KG1 (cell line): ENCODE data around the gene OR52W1.
"Not testable (repeated sequence)": the region's sequence is repeated elsewhere in the genome, so short reads cannot be mapped to it uniquely, and the experiment has no call there.

ENCODE experiments used
- DNase-seq: peaks from one replicate; lab custom pipeline; 2025; lab: John Stamatoyannopoulos, UW

OR52W1 gene

DNA sequence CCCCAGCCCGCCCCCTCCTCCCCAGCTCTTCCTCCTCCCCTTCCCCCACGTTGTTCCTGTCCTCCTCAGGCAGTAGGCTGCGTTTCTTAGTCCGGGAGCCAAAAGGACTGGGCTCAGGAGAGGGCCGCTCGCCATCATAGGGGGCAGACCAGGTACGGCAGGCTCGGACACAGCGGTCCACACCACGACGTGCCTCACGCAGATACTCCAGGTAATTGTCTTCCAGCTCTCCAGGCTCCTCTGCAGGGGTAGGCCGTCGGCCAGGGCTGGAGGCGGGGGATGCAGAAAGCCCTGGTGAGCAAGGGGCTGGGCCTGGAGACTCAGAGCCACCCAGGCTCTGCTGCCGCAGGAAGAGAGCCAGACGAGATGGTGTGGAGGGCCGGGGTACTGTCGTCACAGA, 18.7 kb downstream of the OR52W1 start:
- DNase-seq: no peak

DNA sequence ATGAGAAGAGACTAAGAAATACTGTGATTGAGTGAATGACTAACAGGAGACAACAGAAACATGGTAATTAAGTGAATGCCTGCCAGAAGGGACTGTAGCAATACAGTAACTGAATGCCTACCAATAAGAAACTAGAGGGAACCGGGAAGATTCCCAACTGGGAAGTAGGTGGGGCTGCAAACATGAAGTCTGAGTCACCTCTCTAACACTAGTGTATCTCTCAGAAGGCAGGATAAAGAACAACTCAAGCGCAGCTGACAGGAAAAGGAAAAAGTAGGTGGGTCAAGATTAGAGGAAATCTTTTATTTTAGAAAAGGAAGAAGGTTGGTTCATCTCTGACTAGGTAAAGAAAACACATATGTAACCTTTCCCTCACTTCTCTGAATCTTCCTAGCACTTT, 20.3 kb downstream of the OR52W1 start:
- DNase-seq: no peak

DNA sequence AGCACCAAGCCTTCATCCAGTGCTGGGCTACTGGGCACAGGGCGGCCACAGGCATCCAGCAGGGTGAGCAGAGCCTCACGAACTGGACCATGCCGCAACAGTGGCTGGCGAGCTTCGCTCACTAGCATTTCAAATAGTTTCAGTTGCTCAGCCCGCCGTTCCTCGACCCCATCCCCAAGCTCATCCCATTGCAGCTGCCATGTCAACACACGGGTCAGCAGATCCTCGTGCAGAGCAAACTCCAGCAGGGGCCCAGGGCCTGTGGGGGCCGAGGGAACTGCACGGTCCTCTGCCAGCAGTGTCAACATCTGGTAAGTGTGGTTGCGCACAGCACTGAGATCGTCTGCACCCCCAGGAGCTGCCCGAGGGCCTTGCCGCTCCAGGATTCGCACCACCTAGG, 24.8 kb downstream of the OR52W1 start:
- DNase-seq: no peak

DNA sequence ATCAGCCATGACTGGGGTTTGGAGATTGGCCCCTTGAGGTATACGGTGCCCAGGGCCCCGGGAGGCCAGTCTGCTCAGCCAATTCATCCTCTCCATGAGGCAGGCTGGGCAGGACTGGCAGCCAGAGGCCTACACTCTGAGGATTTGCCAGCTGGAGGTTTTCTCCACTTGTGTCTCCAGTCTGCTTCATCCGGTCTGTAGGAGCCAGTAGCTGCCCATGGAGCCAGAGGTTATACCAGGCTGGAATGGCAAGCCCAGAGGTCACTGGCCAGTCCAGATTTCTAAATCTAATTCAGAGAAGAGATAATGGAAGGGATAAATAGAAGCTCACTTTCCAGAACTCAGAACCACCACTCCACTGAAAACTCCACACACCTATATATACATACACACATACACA, 25.4 kb downstream of the OR52W1 start:
- no peak for DNase-seq

DNA sequence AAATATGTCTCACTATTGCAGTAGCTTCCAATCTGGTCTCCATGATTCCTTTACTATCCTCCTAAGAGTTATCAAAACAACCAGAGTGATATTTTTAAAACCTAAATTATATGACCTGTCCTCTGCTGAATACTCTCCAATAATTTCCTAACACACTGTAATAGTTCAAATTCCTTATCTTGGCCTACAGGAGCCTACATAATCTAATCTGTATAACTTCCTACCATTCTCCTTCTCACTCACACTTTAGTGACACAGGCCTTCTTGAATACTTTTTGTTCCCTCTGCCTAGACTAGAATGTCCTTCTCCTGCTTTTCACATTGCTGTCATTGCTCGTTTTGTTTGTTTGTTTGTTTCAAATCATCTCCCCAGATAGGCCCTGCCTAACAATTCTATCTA, 26.0 kb downstream of the OR52W1 start:
- no peak for DNase-seq

DNA sequence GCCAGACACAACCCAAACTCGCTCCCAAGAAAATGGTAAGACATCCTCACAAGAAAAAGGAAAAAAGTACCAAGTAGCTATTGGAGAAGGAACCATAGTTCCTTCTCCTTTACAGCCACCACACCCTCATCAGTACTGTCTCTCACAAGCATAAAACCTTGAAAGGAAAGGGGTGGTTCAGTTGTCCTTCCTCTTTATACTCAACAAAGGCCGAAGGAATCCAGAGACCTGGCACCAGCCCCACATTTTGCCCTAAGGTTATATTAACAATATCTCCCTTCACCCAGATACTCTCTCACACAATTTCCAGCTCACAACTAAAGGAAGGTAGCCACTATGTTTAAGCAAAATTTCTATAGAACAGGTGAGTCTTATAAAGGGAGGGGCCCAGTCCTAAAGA, 26.9 kb downstream of the OR52W1 start:
- no peak for DNase-seq

DNA sequence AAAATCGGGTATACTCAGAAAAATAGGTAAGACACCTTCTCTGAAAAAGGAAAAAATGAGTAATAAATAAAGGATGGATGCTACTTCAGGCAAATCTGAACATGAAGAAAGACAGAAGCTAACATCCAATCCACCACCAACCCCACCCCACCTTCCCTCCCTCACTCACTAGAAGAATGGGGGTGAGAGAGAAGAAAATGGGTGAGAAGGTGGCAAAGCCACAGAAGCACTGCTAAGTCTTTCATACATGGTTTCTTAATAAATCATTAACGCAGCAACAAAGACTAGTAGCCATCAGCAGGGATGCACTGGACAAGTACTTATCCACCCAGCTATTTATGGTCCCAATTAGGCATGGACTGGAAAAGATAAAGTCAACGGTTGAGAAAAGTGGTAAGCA, 29.5 kb downstream of the OR52W1 start:
- DNase-seq: no peak

DNA sequence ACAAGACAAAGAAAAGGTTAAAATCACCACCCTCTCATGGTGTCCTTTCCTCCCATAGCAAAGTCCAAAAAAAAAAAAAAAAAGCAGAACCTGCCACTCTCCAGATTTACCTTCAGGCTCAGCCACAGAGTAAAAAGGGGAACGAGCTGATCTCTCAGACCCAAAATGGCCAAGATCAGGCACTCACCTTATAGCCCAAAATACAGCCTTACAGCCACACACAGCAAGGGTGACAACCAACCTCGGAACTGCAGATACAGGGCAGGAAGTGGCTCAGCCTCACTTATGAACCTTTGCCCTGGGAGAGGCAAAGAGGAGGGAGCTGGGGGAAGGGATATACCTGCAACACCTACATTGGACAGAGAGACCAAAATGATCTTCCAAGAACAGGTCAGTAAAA, 30.9 kb downstream of the OR52W1 start:
- DNase-seq: no peak

DNA sequence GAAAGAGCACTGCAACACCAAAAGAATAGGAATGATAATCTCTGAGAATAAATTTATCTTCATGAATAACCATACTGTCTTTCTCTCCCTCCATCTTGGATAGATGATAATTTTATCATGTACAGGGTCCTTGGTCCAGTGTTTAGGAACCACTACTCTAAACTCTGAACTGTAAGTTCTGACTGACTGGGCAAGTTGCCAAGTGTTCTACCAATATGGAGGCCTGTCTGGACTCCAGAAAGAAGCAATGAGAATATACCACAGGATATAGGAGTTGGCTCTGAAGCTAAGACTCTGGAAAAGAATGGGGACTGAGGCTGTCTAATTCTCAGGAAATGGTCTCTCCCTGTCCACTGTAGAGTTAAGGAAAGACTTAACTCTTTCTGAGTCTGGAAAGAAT, 33.9 kb downstream of the OR52W1 start:
- no peak for DNase-seq

DNA sequence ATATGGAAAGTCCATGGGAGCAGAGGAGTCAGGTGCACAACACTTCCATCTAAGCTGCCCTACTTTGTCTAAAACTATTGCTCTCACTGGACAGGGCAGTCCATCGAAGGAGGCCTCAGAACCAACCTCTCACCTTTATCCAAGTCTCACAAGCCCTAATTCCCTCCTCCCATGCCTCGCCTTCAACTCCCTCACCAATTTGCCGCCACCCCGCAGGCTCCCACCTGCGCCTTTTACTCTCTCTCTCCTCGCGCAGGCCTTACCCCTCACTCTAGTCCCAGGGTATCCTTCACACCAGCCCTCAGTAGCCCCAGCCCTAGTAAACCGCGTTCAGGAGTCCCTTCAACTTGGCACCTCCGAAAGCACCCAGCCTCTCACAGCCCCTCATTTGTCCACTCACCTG, 35.0 kb downstream of the OR52W1 start:
- no peak for DNase-seq

DNA sequence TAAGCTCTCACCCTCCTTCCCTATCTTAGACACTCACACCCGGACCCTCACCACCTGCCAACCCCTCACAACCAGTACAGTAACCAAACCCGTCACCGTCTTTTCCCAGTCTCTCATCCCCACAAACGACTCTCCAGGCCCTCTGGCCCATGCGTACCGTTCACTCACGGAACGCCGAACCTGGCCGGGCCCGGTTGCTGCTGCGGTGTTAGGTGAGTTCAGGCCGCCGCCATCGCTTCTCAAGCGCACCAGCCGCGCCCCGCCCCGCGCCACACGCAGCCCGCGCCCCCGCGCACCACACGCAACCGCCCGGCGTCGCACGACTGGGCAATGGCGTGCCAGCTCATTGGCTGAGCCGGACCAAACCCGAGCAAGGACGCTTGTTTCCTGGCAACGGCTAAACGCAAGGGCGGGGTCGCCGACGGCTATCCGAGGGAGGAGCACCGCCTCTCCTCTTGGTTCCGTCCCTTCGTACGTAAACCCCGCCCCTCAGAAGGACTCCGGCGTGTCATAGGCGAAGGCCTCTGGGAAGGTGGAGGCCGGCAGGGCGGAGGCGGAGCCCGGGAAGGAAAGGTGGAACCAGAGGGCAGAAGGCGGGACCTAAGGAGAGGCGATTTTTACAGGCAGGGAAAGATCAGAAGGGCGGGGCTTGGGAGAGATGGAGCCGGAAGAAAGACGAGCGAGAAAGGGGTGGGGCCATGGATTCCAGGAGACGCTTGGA, 35.5 kb downstream of the OR52W1 start, which contains the start of gene FHIP1B:
Gene FHIP1B (minus strand): TSS at position 250 of the 721 bp plus-strand sequence. CDS start 10,120 bp downstream, outside the sequence.
- peak; percentile 97 for DNase-seq

DNA sequence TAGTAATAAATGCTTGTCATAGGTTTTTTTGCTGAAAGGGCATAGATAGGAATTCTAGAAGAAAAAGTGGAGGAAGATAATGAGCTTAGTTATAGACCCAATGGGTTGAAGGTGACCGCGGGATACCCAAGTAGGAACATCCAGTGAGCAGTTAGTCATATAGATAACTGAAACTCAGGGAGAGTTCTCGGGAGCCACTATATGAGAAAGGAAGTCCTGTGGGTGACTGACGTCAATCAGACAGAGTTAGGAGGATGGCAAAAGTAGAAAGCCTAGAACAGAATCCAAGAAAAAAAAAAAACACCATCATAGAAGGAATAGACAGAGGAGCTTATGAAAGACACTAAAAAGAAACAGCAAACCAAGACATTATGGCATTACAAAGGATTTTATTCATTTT, 38.2 kb downstream of the OR52W1 start:
- DNase-seq: no peak

DNA sequence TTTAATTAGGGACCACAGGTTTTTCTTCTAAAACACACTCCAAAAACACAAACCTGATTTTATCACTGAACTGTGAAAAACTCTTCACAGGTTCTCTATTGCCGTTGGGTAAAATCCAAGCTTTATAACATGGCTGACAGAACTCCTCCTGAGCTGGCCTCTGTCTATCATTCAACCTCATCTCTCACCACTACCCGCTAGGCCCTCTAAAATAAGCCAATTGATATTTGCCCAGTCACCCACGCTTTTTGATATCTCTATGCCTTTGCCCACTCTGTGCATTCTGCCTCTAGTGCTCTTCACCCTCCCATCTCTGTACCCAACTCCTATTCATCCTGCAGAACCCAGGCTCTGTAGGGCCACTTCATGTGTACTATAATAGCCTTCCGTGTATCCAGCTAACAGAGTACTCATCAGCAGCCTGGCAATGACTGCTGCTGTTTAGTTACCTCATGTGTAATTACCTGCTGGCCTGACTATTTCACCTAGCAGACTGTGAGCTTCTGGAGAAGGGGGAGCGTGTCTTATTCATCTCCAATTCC, 38.8 kb downstream of the OR52W1 start:
- DNase-seq: no peak

DNA sequence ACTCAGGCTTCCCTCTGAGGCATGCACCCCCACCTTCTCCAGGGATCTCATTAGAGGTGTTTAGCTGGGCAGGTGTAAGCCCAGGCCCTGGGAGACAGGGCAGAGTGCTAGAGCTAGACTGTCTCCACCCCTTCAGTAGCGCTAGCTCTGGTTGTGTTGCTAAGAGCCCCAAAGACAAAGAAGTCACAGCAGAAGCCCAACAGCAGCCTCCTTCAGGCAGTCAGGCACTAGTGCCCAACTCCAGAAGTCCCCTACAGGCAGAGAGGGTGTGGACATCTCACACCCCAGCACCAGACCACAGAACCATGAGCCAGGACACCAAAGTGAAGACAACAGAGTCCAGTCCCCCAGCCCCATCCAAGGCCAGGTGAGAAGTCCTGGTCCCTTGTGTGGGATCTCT, 39.9 kb downstream of the OR52W1 start, which contains the start of gene CNGA4:
Gene CNGA4 (plus strand): TSS at position 188 of the 400 bp plus-strand sequence. CDS start 118 bp downstream, at position 306.
- no peak for DNase-seq

DNA sequence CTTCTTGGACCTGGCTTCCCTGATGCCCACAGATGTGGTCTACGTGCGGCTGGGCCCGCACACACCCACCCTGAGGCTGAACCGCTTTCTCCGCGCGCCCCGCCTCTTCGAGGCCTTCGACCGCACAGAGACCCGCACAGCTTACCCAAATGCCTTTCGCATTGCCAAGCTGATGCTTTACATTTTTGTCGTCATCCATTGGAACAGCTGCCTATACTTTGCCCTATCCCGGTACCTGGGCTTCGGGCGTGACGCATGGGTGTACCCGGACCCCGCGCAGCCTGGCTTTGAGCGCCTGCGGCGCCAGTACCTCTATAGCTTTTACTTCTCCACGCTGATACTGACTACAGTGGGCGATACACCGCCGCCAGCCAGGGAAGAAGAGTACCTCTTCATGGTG, 41.1 kb downstream of the OR52W1 start:
- DNase-seq: no peak

DNA sequence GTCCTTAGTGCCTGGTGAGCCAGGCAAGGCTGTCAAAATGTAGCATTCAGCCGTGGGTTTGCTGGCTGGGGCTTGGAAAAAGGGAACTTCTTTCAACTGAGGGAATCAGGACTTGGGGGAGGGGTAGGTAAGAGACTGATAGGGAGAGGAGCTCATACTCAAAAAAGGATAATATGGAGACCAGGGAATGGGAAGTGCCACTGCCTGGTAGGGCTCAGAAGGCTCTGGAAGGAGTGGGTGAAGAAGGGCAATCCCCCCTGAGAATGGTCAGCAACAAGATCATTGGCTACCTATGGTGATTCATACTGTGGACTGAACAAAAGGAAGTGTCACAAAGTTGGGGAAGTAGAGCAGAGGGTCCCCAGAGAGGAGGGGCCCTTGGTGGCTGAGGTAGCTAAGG, 41.8 kb downstream of the OR52W1 start:
- no peak for DNase-seq

DNA sequence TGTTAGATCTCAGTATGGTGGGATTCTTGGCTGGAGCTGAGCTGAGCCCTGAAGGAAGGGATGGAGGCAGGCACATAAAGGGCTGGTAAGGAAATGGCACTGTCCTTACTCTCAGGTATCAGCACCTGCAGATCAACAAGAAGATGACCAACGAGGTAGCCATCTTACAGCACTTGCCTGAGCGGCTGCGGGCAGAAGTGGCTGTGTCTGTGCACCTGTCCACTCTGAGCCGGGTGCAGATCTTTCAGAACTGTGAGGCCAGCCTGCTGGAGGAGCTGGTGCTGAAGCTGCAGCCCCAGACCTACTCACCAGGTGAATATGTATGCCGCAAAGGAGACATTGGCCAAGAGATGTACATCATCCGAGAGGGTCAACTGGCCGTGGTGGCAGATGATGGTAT, 42.3 kb downstream of the OR52W1 start:
- no peak for DNase-seq

DNA sequence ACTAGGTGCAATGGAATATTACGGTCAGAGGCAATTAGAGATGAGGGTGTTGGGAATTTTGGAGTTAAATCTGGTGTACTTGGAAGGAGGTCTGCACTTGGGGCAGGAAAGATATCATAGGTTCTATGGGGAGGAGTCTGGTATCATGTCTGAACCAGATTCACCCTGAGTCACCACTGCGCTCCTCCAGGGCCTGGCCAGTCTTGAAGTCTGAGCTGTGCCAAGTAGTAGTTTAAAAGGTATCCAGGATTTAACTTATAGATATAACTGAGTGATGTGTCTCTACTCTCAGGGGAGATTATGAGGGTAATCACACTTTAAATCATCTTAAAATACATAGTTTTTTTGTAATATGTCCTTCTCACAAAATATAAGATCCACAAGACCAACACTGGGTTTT, 46.5 kb downstream of the OR52W1 start:
- no peak for DNase-seq

DNA sequence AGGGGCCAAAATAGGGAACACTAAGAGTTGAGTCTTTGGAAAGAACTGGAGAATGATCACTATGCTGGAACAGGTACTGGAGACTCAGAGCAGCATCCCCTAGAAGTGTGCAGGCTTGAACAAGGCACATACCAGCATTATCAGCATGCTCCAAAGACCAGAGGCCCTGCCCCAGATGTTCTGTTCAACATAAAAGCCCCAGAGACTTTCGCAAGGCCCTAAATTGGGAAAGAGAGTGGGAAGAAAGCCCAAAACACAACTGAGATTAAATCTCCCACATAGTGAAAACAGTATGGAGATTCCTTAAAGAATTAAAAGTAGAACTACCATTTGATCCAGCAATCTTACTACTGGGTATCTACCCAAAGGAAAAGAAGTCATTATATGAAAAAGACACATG, 49.2 kb downstream of the OR52W1 start:
- no peak for DNase-seq

DNA sequence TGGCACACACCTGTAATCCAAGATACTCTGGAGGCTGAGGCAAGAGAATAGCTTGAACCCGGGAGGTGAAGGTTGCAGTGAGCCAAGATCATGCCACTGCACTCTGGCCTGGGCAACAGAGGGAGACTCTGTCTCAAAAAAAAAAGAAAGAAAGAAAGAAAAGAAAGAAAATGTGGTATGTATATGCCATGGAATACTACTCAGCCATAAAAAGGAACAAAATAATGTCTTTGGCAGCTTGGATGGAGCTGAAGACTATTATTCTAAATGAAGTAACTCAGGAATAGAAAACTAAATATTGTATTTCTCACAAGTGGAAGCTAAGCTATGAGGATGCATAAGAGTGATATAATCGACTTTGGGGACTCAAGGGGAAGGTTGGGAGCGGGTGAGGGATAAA, 49.9 kb downstream of the OR52W1 start:
- DNase-seq: not testable (repeated sequence)
